ENCODE results near the gene MYO5A.

MYO5A gene

DNA sequence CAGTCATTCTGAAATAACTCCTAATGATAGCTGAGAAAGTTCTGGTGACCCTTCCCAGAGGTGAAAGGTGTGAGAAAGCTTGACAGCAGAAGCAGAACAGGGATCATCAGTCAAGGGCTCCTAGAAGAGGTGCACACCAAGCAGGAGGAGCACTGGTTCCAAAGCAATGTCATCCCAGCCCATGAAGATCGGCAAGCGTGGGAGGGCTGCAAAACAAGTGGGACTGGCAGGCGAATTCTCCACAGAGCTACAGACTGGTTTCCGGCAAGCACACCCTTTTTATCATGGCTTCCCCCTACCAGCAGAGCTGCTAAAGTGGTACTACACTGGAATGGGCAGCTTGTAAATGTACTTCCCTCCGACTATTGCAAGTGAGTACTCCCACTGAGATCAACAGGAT, 170.7 kb downstream of the MYO5A start:
- TF ChIP-seq, protein P1, sequence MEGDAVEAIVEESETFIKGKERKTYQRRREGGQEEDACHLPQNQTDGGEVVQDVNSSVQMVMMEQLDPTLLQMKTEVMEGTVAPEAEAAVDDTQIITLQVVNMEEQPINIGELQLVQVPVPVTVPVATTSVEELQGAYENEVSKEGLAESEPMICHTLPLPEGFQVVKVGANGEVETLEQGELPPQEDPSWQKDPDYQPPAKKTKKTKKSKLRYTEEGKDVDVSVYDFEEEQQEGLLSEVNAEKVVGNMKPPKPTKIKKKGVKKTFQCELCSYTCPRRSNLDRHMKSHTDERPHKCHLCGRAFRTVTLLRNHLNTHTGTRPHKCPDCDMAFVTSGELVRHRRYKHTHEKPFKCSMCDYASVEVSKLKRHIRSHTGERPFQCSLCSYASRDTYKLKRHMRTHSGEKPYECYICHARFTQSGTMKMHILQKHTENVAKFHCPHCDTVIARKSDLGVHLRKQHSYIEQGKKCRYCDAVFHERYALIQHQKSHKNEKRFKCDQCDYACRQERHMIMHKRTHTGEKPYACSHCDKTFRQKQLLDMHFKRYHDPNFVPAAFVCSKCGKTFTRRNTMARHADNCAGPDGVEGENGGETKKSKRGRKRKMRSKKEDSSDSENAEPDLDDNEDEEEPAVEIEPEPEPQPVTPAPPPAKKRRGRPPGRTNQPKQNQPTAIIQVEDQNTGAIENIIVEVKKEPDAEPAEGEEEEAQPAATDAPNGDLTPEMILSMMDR (IDR thresholded peaks at IDR 0.05) = no peak
- no peak for TF ChIP-seq ZFX (IDR thresholded peaks at IDR 0.05; ENCODE audit: borderline replicate concordance)
- H3K27ac ChIP-seq = no peak overlapping the region

DNA sequence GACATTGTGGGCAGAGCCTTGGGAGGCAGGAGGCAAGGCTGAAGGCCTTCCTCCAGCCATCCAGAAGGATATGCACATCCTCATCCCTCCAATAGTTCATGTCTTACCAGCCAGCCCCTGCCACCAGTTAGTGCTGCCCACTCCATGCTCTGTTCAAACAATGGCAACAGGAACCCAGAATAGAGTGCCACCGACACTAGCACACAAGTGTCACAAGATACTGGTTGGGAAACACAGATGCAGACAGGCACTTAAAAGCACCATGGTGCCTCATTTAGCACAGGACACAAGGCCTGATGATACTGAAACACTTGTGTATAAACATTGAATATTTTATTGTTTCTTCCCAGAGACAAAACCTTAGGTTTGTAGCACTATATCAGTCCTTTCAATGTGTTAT, 176.6 kb downstream of the MYO5A start:
- TF ChIP-seq ZFX (IDR thresholded peaks at IDR 0.05; ENCODE audit: borderline replicate concordance) = no peak
- TF ChIP-seq, protein P1 (IDR thresholded peaks at IDR 0.05) = no peak
- no peak overlapping the region for H3K27ac ChIP-seq

DNA sequence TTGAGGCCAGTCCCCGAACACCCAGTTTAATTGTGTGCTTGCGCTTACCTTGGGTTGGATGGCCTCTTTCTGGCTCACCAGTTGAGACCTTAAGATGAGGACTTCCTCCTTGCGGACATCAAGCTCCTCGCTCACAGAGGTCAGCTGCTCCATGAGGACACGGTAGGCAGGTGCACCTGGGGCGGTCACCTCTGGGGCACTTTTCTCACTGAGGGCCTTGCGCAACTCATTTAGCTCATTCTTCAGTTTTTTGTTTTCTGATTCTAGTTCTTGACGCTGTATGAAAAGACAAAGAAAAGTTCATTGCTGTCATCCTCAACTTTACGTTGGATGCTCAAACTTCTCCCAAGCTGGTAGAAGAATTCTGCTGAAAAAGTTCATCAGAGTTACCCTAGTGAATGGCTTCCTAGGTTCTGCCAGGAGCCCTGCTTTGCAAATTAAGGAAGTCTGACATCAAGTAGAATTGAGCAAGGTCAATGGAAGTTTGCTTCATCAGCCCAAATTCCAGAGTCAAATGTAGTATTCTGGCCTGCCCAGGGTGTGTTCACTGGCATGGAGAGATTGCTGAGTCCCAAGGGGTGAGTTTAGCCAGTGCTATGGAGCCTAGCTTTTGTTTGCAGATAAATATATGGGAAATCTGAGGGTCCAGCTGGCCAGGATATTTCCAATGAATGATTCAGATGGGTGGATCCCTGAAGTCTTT, 177.3 kb downstream of the MYO5A start:
- TF ChIP-seq ZFX (IDR thresholded peaks at IDR 0.05; ENCODE audit: borderline replicate concordance) = no peak
- TF ChIP-seq, protein P1 (IDR thresholded peaks at IDR 0.05) = no peak
- H3K27ac ChIP-seq = no peak overlapping the region

DNA sequence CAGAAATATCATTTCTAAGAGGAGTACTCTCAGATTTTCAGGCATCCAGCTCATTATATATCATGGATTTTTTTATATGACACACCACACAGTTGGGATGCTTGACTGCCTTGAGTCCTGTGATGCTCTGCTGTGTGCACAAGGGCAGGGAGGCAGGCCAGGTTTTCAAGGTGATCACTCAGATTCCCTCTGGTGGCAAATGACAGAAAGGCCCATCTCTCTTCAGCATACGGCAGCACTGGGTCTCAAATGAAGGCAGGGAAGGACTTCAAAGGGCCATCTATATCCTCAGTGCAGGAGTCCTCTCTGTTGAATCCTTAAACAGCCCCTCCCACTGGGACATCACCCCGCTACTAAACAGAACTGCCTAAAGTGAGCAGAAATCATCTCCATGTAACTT, 178.3 kb downstream of the MYO5A start:
- no peak overlapping the region for H3K27ac ChIP-seq
- TF ChIP-seq, protein P1 (IDR thresholded peaks at IDR 0.05) = no peak
- no peak for TF ChIP-seq ZFX (IDR thresholded peaks at IDR 0.05; ENCODE audit: borderline replicate concordance)

DNA sequence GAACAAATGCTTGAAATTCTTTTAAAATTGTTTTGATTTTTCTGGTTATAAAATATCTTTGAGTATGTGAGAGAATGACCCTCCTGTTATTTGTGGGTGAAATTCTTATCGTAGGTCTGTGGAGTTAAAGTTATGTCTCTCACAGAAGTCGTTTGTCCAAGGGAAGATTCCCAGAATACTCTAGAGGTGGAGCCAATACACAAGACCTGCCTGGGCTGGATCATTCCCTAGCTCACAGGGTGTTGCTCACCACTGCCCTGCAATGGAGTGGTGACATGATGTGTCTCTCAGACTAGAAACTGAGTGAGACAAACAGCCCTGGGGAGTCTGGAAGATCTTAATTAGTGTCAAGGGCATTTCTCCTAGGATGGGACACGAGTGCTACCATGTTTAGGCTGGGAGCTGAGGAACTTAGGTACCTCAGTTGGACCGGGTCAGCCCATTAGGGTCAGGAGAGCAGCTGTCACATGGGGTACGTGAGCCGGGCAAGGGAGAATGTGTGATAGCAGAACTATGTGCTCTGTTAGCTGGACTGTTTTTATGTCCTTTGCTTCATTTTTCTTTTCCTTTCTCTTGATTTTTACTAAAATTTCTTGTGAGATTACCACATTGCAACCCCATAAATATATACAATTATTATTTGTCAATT, 179.5 kb downstream of the MYO5A start:
- TF ChIP-seq, protein P1 (IDR thresholded peaks at IDR 0.05) = no peak
- TF ChIP-seq ZFX (IDR thresholded peaks at IDR 0.05; ENCODE audit: borderline replicate concordance) = no peak
- no peak overlapping the region for H3K27ac ChIP-seq

DNA sequence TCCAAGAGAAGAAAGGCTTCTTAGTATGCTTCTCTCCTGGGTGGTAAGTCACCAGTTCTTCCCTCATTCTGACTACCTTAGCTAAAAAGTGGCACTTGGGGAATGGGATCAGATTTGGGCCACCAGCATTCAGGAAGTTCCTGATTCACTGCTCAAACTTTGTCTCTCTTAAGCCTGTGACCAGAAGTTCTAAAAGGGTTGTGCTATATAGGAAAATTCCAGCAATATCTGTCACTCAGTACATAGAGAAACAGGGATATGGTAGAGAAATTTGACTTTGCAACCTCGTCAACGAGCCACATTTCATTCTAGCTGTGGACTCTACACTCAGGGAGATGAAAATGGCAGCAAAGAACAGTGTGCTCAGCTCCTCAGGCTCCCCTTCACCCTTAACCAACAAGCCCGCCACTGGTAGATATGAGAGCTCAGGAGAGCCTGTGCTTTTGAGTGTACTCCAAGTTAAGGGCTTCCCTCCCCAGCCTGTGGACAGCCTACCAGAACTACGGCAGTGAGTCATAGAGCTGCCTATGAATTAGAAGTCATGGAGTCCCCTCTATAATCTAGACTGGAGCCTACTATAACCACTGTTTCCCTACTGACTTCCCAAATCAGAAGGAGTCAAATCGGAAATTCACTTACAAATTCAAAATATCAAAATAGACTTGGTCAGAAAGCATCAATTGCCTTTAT, 180.5 kb downstream of the MYO5A start:
- no peak overlapping the region for H3K27ac ChIP-seq
- TF ChIP-seq, protein P1 (IDR thresholded peaks at IDR 0.05) = no peak
- TF ChIP-seq ZFX (IDR thresholded peaks at IDR 0.05; ENCODE audit: borderline replicate concordance) = no peak

DNA sequence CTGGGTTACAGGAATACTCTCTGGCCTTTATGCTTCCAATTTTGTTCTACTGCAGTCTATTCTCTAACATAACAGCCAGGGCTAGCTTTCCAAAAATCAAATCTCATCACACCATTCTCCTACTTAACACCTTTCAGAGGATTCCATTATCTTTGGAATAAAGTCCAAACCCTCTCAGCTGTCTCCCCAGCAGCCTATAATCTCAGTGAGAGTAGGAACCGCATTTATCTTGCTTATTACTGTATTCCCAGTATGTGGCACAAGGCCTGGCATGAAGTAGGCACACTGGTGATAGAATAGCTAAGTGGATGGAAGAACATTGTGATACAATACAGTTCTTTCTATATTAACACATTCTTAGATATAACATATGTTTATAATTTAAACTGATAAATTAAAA, 184.1 kb downstream of the MYO5A start:
- TF ChIP-seq, protein P1 (IDR thresholded peaks at IDR 0.05) = no peak
- TF ChIP-seq ZFX (IDR thresholded peaks at IDR 0.05; ENCODE audit: borderline replicate concordance) = no peak
- no peak overlapping the region for H3K27ac ChIP-seq
